Endothelial cell of umbilical vein (primary cell): Measurements from ENCODE around the gene POC5. TPM values are rescaled to one million over a fixed set of nuclear protein-coding genes. Genes with fewer than 3 reads are reported as not detected.

Source experiments
- BruUV-seq: library from RNA; stranded (reverse); fragments of 400-500 nt; replicated peaks from 2 replicates; lab custom pipeline; 2021; lab: Mats Ljungman, UMichigan
- CTCF ChIA-PET: fragments of 300-600, 350-600 bp; sonication (Branson Sonifier 250); formaldehyde crosslinking; loops from one replicate; lab custom pipeline; 2021; ENCODE audit warnings: antibody characterized with exemption, inconsistent platforms; lab: Charles Lee
- POLR2A ChIA-PET: fragments of 300-600, 350-600 bp; sonication (Branson Sonifier 250); formaldehyde crosslinking; loops from one replicate; lab custom pipeline; 2021; ENCODE audit warnings: antibody characterized with exemption, inconsistent platforms; lab: Charles Lee
- DNase-seq: peaks from one replicate; pipeline ENCODE4 v3.0.0-alpha.2; 2011; ENCODE audit warnings: low read depth, low spot score
- FAIRE-seq: peaks from 2 replicates; lab custom pipeline; 2011; peaks lifted over from hg19 to GRCh38; lab: Jason Lieb, UNC
- H2AFZ ChIP-seq: 2 replicates; pipeline ENCODE4 v1.6.0; 2012; ENCODE audit warnings: low read depth, low read length, control low read depth, inconsistent platforms
- H3K27ac ChIP-seq: 2 replicates; pipeline ENCODE4 v1.5.1; 2011; ENCODE audit warnings: low read depth, mild to moderate bottlenecking, control low read depth, low read length, moderate library complexity; ENCODE audit not compliant: insufficient read depth
- H3K27me3 ChIP-seq, 2 experiments: 2 replicates each; pipeline versions ENCODE4 v1.6.0 to v1.6.1; 2011; ENCODE audit warnings: low read length in 2 of 2, mixed read lengths in 1 of 2; ENCODE audit not compliant: control insufficient read depth in 2 of 2, insufficient read depth in 2 of 2
- H3K36me3 ChIP-seq, 2 experiments: 2 replicates in 1 of 2; 3 replicates in 1 of 2; pipeline ENCODE4 v1.5.1; 2011; ENCODE audit warnings: low read length in 2 of 2, mild to moderate bottlenecking in 1 of 2, moderate library complexity in 1 of 2; ENCODE audit not compliant: control insufficient read depth in 2 of 2, insufficient read depth in 2 of 2; ENCODE audit errors: extremely low read depth in 1 of 2
- H3K4me1 ChIP-seq: 3 replicates; pipeline ENCODE4 v1.5.1; 2011; ENCODE audit warnings: mild to moderate bottlenecking, low read length; ENCODE audit not compliant: control insufficient read depth, insufficient read depth; ENCODE audit errors: extremely low read depth
- H3K4me2 ChIP-seq: 2 replicates; pipeline ENCODE4 v1.6.1; 2011; ENCODE audit warnings: low read length, control low read depth, mixed read lengths; ENCODE audit not compliant: insufficient read depth
- H3K4me3 ChIP-seq, 3 experiments: fragments of 200-600 bp in 1 of 3; sonication (generic), shearing (Covaris generic) in 1 of 3; replicated peaks in 1 of 3; 2 replicates each; pipeline ENCODE4 v1.5.1; 2011 to 2016; ENCODE audit warnings: control low read depth in 3 of 3, low read length in 3 of 3, mild to moderate bottlenecking in 2 of 3, inconsistent platforms in 1 of 3, low read depth in 1 of 3, moderate library complexity in 1 of 3; ENCODE audit not compliant: insufficient read depth in 1 of 3
- H3K79me2 ChIP-seq: 2 replicates; pipeline ENCODE4 v1.6.0; 2012; ENCODE audit warnings: low read length, inconsistent platforms; ENCODE audit not compliant: control insufficient read depth, insufficient read depth
- H3K9ac ChIP-seq: replicated peaks from 2 replicates; pipeline ENCODE3; 2011; ENCODE audit warnings: low read length, control low read depth; ENCODE audit not compliant: insufficient read depth; ENCODE audit errors: extremely low read depth
- H3K9me1 ChIP-seq: replicated peaks from 3 replicates; pipeline ENCODE4 v1.6.0; 2011; ENCODE audit warnings: mild to moderate bottlenecking, low read length; ENCODE audit not compliant: control insufficient read depth, insufficient read depth; ENCODE audit errors: extremely low read depth
- H3K9me3 ChIP-seq: replicated peaks from 2 replicates; pipeline ENCODE4 v1.5.1; 2012; ENCODE audit warnings: low read length, inconsistent platforms; ENCODE audit not compliant: control insufficient read depth, insufficient read depth
- H4K20me1 ChIP-seq: replicated peaks from 2 replicates; pipeline ENCODE3; 2011; ENCODE audit warnings: mild to moderate bottlenecking, low read length; ENCODE audit not compliant: control insufficient read depth, insufficient read depth; ENCODE audit errors: extremely low read depth
- CTCF ChIP-seq, 2 donors: IDR thresholded peaks; 1 replicate in 1 of 2; 2 replicates in 1 of 2; pipeline ENCODE4 v1.5.1; 2011; ENCODE audit warnings: low read length in 2 of 2, mild to moderate bottlenecking in 2 of 2, moderate library complexity in 2 of 2, control low read depth in 1 of 2, inconsistent platforms in 1 of 2, low read depth in 1 of 2; ENCODE audit not compliant: insufficient read depth in 1 of 2; ENCODE audit errors: extremely low read depth in 1 of 2
- EZH2 ChIP-seq: IDR thresholded peaks from 2 replicates; pipeline ENCODE4 v1.6.1; 2012; ENCODE audit warnings: borderline replicate concordance, low read depth, mild to moderate bottlenecking, moderate library complexity, low read length, inconsistent platforms; ENCODE audit not compliant: severe bottlenecking
- FOS ChIP-seq: IDR thresholded peaks from 2 replicates; pipeline ENCODE4 v1.6.1; 2011; ENCODE audit warnings: mild to moderate bottlenecking, low read length, moderate library complexity, borderline replicate concordance; ENCODE audit not compliant: insufficient read depth
- GATA2 ChIP-seq: IDR thresholded peaks from 2 replicates; pipeline ENCODE4 v1.7.0; 2011; ENCODE audit warnings: low read depth, mild to moderate bottlenecking, moderate library complexity, mixed read lengths, low read length; ENCODE audit not compliant: insufficient read length, insufficient read depth
- JUN ChIP-seq: IDR thresholded peaks from 2 replicates; pipeline ENCODE4 v1.6.1; 2011; ENCODE audit warnings: borderline replicate concordance, low read depth; ENCODE audit not compliant: insufficient read length, insufficient read depth
- MAX ChIP-seq: IDR thresholded peaks from 2 replicates; pipeline ENCODE4 v1.6.1; 2011; ENCODE audit not compliant: insufficient read depth, insufficient read length
- MYC ChIP-seq: IDR thresholded peaks from one replicate; pipeline ENCODE4 v1.6.1; 2011; ENCODE audit warnings: mild to moderate bottlenecking, low read depth, low read length
- POLR2A ChIP-seq: IDR thresholded peaks from 2 replicates; pipeline ENCODE4 v1.6.1; 2012; ENCODE audit warnings: low read depth, mild to moderate bottlenecking, control low read depth, low read length
- POLR2AphosphoS5 ChIP-seq: IDR thresholded peaks from 2 replicates; pipeline ENCODE4 v1.6.1; 2012; ENCODE audit warnings: low read depth, mild to moderate bottlenecking, control low read depth, low read length, moderate library complexity; ENCODE audit not compliant: insufficient read depth
- dilution Hi-C: fragments of 300-500 bp; cut with MboI; formaldehyde crosslinking; loops from one replicate; pipeline ENCODE4 v1.15.0; 2019; ENCODE audit warnings: low sequenced_read_pairs; ENCODE audit not compliant: extremely low pct_ligation_motif_present
- intact Hi-C: fragments of 100-400 bp; cut with micrococcal nuclease; formaldehyde crosslinking; loops from one replicate; pipeline ENCODE4 v1.10.0; 2022
- polyA plus RNA-seq, 4 experiments: library from polyadenylated mRNA; depleted of rRNA in 3 of 4; stranded (reverse) in 3 of 4; unstranded in 1 of 4; fragments of >200 nt; gene quantifications; 2 replicates each; pipeline versions ENCODE4 v1.2.1 to v1.2.3, GENCODE V29; 2011 to 2012; ENCODE audit warnings: missing spikeins in 1 of 4
- total RNA-seq: library from RNA; stranded (reverse); gene quantifications from 2 replicates; pipeline ENCODE4 v1.2.3, GENCODE V29; 2021

The POC5 gene
- total and polyA plus RNA-seq, 2 donors (not counting 3 experiments of a cell fraction or from before 2014, with no cell fraction given), result 8.3 to 15.9 TPM

GRCh38 chr5:75627801-75628200, 89.4 kb downstream of the POC5 start:
- FAIRE-seq (no peak), DNase-seq (no peak)
- no peak for TF ChIP-seq CTCF (IDR thresholded peaks at IDR 0.05; ENCODE audit: extremely low read depth in 1 of 2, insufficient read depth in 1 of 2, low read depth in 1 of 2, low read length in 2 of 2)
- no peak for TF ChIP-seq GATA2
- TF ChIP-seq POLR2AphosphoS5, result no peak
- no peak for TF ChIP-seq EZH2
- no peak for TF ChIP-seq MAX
- TF ChIP-seq POLR2A, result no peak
- TF ChIP-seq FOS, result no peak
- TF ChIP-seq MYC, result no peak
- no peak for TF ChIP-seq JUN
- Histone ChIP-seq H3K4me2 (no peak overlapping the region), H3K79me2 (no peaks in the 10 kb centered on the region), H2AFZ (no peak overlapping the region), H3K27ac (no peak overlapping the region), H3K27me3 (no peaks in the 10 kb centered on the region), H3K9ac (no peak overlapping the region), H3K4me1 (peaks cover 2% of the 10 kb centered on the region), H3K4me3 (no peak overlapping the region), H3K9me3 (no peaks in the 10 kb centered on the region), H4K20me1 (no peaks in the 10 kb centered on the region), H3K9me1 (no peaks in the 10 kb centered on the region), H3K36me3 (no peaks in the 10 kb centered on the region)
- ChIA-PET POLR2A (no interaction called here), CTCF (interaction anchor here (1.0 to 1.1 kb wide), 2 partner anchors 7 to 9 kb away, joined by 3 read pairs; no protein-coding TSS in a partner anchor)
- BruUV-seq, result no TSS peak
- intact Hi-C loops, result no loop called here
- dilution Hi-C loops, result no loop called here
